Amygdala (tissue), 56 donors: ENCODE results near the gene ATP2C2.
"Not testable (repeated sequence)": the region's sequence is repeated elsewhere in the genome, so short reads cannot be mapped to it uniquely, and the experiment has no call there.

Experiments used
- DNase-seq, 56 donors: peaks; one replicate each; lab custom pipeline; 2025; lab: John Stamatoyannopoulos, UW

ATP2C2 gene

GRCh38 chr16:84414789-84415326 is 46.5 kb downstream of the ATP2C2 start:
- DNase-seq, result no peak

GRCh38 chr16:84416407-84417321 is 48.3 kb downstream of the ATP2C2 start:
- DNase-seq, result no peak

- DNase-seq, result no peak
Observed at GRCh38 chr16:84418056-84418849, 49.9 kb downstream of the ATP2C2 start.

DNA sequence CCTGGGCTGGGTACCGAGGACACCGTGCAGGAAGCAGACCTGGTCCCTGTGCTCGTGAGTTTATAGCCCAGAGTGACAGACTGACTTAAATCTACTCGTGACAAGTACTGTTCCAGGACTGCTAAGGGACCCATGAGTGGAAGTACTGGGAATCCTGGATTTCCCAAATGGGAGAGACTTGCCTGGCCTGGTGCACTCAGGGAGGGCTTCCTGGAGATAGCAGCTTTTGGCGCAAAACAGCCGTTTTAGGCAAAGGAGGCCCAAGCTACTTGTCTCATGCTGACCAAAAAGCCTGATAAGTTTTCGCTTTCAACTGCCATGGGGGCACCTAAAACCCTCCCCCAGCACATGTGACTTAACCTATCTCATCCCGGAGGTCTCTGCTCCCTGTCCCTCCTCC is 51.4 kb downstream of the ATP2C2 start:
- no peak for DNase-seq

GRCh38 chr16:84420556-84420955 is 52.2 kb downstream of the ATP2C2 start:
- DNase-seq, result not testable (repeated sequence)

- DNase-seq, result no peak
Observed at GRCh38 chr16:84421081-84421937, 53.0 kb downstream of the ATP2C2 start.

- no peak for DNase-seq
Observed at GRCh38 chr16:84421938-84422220, 53.5 kb downstream of the ATP2C2 start.

GRCh38 chr16:84423416-84423837 is 55.1 kb downstream of the ATP2C2 start:
- peak in 2 of 56 donors; percentile 11 to 24 for DNase-seq

- no peak for DNase-seq
Observed at GRCh38 chr16:84425696-84426095, 57.4 kb downstream of the ATP2C2 start.

DNA sequence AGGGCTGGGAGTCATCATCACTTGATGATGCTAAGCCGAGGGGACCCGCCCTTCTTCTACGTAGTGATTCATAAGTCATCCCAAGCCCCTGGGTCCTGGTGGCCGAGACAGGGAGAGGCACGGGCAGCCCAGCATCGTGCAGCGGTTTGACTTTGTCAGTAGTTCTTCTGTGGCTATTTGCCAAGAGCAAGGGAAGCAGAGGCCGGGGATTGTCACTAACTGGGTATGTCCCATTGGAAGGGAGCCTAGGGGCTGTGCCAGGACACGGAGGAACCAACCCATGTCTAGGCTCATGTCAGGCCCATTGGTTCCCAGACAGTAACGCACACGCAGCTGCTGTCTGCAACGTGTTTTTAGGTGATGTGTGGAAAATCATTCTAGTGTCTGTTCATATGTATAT is 58.5 kb downstream of the ATP2C2 start:
- DNase-seq, result no peak

DNA sequence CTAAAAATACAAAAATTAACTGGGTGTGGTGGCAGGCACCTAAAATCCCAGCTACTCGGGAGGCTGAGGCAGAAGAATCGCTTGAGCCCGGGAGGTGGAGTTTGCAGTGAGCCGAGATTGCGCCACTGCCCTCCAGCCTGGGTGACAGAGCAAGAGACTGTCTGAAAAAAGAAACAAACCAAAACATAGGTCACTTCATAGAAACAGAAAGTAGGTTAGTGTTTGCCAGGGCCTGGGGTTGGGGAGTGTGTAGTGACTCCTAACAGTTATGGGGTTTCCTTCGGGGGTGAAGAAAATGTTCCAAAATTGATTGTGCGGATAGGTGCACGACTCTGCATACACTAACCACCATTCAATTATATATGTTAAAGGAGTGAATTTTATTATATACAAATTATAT is 59.2 kb downstream of the ATP2C2 start:
- no peak for DNase-seq

GRCh38 chr16:84430860-84431259 is 62.5 kb downstream of the ATP2C2 start:
- no peak for DNase-seq

DNA sequence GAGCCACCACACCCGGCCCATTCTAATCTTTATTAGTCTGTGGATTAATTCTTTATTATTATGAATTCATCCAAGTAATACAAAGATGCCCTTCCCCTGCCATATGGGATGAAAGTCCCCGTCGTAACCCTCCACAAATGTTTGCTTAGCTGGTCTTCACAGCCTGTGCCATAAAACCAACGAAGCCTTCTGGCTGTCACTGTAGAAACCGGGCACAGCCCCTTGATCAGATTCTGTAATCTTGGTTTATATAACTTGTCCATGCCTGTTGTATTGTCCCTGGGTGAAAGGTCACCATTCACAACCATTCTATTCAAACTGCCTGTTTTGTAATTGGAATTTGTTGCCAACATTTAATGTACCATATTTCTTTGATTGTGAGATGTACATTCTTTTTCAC is 66.5 kb downstream of the ATP2C2 start:
- DNase-seq, result no peak

DNA sequence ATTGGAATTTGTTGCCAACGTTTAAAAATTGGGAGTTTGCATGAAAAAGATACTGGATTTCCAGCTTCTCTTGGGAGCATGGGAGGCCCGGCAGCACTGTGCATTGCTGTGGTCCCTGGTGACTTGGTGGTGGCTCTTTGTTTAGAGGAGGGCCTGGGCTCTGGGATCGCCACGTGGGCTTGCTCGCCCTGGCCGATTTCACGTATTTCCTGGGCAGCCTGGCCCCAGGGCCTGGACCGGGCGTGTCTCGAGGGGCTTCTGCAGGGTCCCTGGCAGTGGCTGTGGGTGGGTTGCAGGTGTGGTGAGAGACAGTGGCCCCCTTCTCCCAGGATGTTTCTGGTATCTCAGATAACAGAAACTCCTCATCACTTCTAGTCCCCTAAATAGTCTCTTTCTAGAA is 67.9 kb downstream of the ATP2C2 start:
- DNase-seq, result no peak

DNA sequence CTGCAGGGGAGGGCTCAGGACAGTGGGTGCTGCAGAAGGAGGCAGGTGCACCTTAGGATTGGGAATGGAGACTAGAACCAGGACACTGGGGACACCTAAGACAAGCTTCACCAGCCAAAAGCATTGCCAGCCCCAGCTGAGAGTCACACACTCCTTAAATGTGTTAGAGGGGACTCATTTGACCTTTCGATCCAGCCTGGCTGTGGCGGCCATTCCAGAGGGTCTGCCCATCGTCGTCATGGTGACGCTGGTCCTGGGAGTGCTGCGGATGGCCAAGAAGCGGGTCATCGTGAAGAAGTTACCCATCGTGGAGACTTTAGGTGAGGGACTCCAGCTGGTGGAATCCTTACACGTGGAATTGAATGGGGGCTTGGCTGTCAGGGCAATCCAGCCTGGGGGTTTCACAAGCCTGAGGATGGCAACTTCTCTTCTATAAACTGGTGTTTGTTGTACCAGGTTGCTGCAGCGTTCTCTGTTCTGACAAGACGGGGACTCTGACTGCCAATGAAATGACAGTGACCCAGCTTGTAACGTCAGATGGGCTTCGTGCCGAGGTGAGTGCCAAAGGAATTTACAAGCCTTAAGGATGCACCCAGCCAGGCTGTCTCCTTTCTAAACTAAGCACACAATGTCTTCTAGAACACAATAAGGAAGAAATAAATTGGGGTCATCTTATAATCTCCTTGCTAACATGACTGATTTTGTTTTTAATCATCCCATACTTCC is 70.8 kb downstream of the ATP2C2 start:
- DNase-seq, result no peak

- no peak for DNase-seq
Observed at GRCh38 chr16:84442416-84443145, 74.2 kb downstream of the ATP2C2 start.

DNA sequence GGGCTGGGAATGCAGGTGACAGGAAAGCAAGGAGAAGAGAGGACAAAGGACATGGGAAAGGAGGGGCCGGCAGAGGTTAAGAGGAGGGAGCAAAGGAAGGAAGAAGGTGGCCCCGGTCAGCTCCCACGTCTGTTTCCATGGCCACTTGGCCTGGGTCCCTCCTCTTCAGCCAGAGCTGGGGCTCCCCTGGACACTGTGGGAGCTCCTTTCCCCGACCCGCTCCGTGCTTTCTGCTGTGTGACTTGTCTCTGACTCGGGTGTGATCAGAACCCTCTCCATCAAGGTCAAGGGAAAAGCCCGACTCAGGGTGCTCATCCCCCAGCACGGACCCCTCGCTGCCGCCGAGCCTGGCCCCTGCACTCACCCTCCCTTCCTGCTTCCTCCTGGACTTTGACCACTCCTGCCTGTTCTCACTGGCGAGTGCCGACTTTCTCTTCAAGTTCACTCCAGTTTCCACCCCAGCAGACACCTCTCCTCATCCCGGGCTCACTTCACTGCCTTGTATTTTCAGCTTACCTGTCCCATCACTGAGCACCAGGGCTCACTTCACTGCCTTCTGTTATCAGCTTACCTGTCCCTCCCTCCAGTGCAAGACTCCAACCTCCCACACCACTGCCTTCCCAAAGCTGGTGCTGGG is 74.9 kb downstream of the ATP2C2 start:
- DNase-seq, result no peak

- DNase-seq, result no peak
Observed at GRCh38 chr16:84444476-84444875, 76.1 kb downstream of the ATP2C2 start.

DNA sequence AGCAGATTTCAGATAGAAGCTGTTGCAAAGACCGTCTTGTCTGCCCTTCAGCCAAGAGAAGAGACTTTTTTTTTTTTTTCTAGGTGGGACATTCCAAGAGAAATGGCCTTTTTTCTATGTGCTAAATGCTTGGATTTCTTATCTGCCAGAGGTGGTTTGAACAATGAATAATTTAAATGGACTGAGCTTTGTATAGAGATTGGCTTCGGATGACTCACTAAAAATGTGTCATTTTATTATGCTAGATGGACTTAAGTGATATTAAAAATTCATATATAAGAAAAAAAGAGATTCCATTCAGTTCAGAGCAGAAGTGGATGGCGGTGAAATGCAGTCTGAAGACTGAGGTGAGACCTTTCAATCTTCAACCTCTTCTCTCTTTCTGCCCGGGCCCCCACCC is 77.7 kb downstream of the ATP2C2 start:
- no peak for DNase-seq
